Neural cell (in vitro differentiated cells): Measurements from ENCODE around the gene RAD51B. TPM values are rescaled to one million over a fixed set of nuclear protein-coding genes. Genes with fewer than 3 reads are reported as not detected.

ENCODE experiments used
- H2AFZ ChIP-seq: fragments of 200-600, 300-800 bp; sonication (generic), shearing (Covaris generic); 2 replicates; pipeline ENCODE4 v1.6.0; 2014; ENCODE audit warnings: low read depth, mild to moderate bottlenecking, antibody characterized with exemption, low read length, moderate library complexity
- H3F3A ChIP-seq: fragments of 200-600 bp; shearing (Covaris generic); 2 replicates; pipeline ENCODE4 v1.6.1; 2016; ENCODE audit warnings: mild to moderate bottlenecking, moderate library complexity, mixed read lengths, antibody characterized with exemption, low read length; ENCODE audit not compliant: insufficient read depth, poor library complexity, severe bottlenecking
- H3K27ac ChIP-seq: fragments of 200-600, 300-800 bp; sonication (generic), shearing (Covaris generic); 2 replicates; pipeline ENCODE4 v1.5.1; 2014; ENCODE audit warnings: mild to moderate bottlenecking, low read length, moderate library complexity
- H3K27me3 ChIP-seq: fragments of 300-800, 200-600 bp; sonication (generic), shearing (Covaris generic); 2 replicates; pipeline ENCODE4 v1.6.0; 2014; ENCODE audit warnings: mild to moderate bottlenecking, low read depth, low read length, moderate library complexity; ENCODE audit not compliant: insufficient read depth
- H3K36me3 ChIP-seq: fragments of 300-800, 200-600 bp; sonication (generic), shearing (Covaris generic); 2 replicates; pipeline ENCODE4 v1.5.1; 2014; ENCODE audit warnings: mild to moderate bottlenecking, antibody characterized with exemption, low read length, moderate library complexity; ENCODE audit not compliant: insufficient read depth
- H3K4me2 ChIP-seq: fragments of 300-800, 200-600 bp; sonication (generic), shearing (Covaris generic); 2 replicates; pipeline ENCODE4 v1.6.0; 2014; ENCODE audit warnings: mild to moderate bottlenecking, low read length
- H3K4me3 ChIP-seq: fragments of 300-800, 200-600 bp; sonication (generic), shearing (Covaris generic); 2 replicates; pipeline ENCODE4 v1.5.1; 2014; ENCODE audit warnings: mild to moderate bottlenecking, low read length, moderate library complexity
- H3K79me2 ChIP-seq: fragments of 200-600 bp; shearing (Covaris generic); replicated peaks from 2 replicates; pipeline ENCODE4 v1.6.0; 2014; ENCODE audit warnings: mild to moderate bottlenecking, low read length, moderate library complexity; ENCODE audit not compliant: insufficient read depth
- H3K9ac ChIP-seq: fragments of 300-800, 200-600 bp; sonication (generic), shearing (Covaris generic); 2 replicates; pipeline ENCODE4 v1.6.1; 2016; ENCODE audit warnings: mild to moderate bottlenecking, low read length, mixed read lengths
- H3K9me2 ChIP-seq: fragments of 200-600 bp; shearing (Covaris generic); 2 replicates; pipeline ENCODE4 v1.6.1; 2016; ENCODE audit warnings: mild to moderate bottlenecking, low read length, mixed read lengths; ENCODE audit not compliant: insufficient read depth
- H3K9me3 ChIP-seq: fragments of 200-600, 300-800 bp; sonication (generic), shearing (Covaris generic); 2 replicates; pipeline ENCODE4 v1.6.1; 2016; ENCODE audit warnings: mild to moderate bottlenecking, mixed run types, low read length, moderate library complexity, mixed read lengths
- H4K20me1 ChIP-seq: fragments of 200-600 bp; shearing (Covaris generic); 2 replicates; pipeline ENCODE4 v1.6.1; 2016; ENCODE audit warnings: mild to moderate bottlenecking, mixed run types; ENCODE audit not compliant: insufficient read depth
- CTCF ChIP-seq: fragments of 450-650 bp; IDR thresholded peaks from 2 replicates; pipeline ENCODE4 v1.5.1; 2014; ENCODE audit warnings: antibody characterized with exemption, mild to moderate bottlenecking, moderate library complexity; ENCODE audit not compliant: poor library complexity, severe bottlenecking
- EP300 ChIP-seq: fragments of 450-650 bp; conservative IDR thresholded peaks from 2 replicates; pipeline ENCODE4 v1.6.1; 2014; ENCODE audit warnings: antibody characterized with exemption, mild to moderate bottlenecking, moderate library complexity; ENCODE audit not compliant: poor library complexity, severe bottlenecking
- EZH2 ChIP-seq: fragments of 200-600, 300-800 bp; shearing (Covaris generic), sonication (generic); IDR thresholded peaks from 2 replicates; pipeline ENCODE4 v1.6.1; 2014; ENCODE audit warnings: antibody characterized with exemption, low read length, borderline replicate concordance, mild to moderate bottlenecking; ENCODE audit not compliant: insufficient read depth, poor library complexity, severe bottlenecking
- MXI1 ChIP-seq: fragments of 450-650 bp; conservative IDR thresholded peaks from 2 replicates; pipeline ENCODE4 v1.6.1; 2014; ENCODE audit warnings: antibody characterized with exemption, mild to moderate bottlenecking; ENCODE audit not compliant: poor library complexity, severe bottlenecking
- POLR2AphosphoS5 ChIP-seq: IDR thresholded peaks from 2 replicates; pipeline ENCODE4 v1.6.1; 2012
- RAD21 ChIP-seq: fragments of 450-650 bp; conservative IDR thresholded peaks from 2 replicates; pipeline ENCODE4 v1.6.1; 2014; ENCODE audit warnings: antibody characterized with exemption, mild to moderate bottlenecking, moderate library complexity
- SMC3 ChIP-seq: fragments of 450-650 bp; conservative IDR thresholded peaks from 2 replicates; pipeline ENCODE4 v1.6.1; 2014; ENCODE audit warnings: antibody characterized with exemption, mild to moderate bottlenecking, moderate library complexity; ENCODE audit not compliant: poor library complexity
- TAF1 ChIP-seq: IDR thresholded peaks from 2 replicates; pipeline ENCODE4 v1.6.1; 2012; ENCODE audit warnings: low read depth
- polyA plus RNA-seq: library from polyadenylated mRNA; depleted of rRNA; stranded (reverse); fragments of >200 nt; gene quantifications from 2 replicates; pipeline ENCODE4 v1.2.3, GENCODE V29; 2014
- TF ChIP-seq, protein P1 (sequence below): IDR thresholded peaks from 2 replicates; pipeline ENCODE4 v1.6.1; 2012; ENCODE audit warnings: borderline replicate concordance

RAD51B gene
- polyA plus RNA-seq, 1 donor from 2014 or later = 3.1 TPM

GRCh38 chr14:68491793-68492192 is 672.2 kb downstream of the RAD51B start:
- Histone ChIP-seq H3K9me3 (no peaks in the 10 kb centered on the region), H4K20me1 (no peaks in the 10 kb centered on the region), H3K27me3 (no peaks in the 10 kb centered on the region)

DNA sequence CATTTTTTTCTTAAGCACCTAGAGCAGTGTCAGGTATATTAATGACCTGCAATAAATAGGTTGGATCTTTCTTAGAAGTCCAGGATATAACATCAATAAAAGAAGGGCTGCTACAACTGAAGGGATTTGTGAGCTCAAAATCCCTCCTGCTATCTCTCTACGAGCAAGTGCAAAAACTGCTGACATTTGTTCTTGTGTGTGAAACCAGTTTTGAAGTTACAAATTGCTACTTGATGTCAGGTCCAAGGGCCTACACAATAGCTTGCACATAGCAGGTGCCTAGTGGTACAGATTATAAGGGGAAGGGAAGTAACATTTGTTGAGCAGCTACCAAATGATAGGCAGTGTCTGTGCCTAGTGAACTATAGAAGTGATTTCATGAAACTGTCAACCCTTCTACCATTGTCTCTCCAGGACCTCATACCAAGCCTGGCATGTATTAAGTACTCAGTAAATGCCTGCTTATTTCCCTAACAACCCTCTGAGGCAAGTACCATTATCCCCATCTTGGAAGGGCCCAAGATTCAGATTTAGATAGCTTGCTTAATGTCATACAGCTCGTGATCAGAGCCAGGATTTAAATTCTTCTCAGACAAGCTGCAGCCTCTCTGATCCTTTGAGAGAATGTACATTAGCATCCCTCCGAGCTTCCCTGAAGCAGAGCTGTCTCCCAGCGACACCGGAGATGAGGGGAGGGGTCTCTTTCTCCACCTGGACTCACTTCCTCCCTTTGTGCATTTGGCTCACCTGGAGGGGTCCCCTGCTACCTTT is 673.0 kb downstream of the RAD51B start:
- Histone ChIP-seq H3K4me2 (no peak overlapping the region), H3K9me3 (no peaks in the 10 kb centered on the region), H4K20me1 (no peaks in the 10 kb centered on the region), H3F3A (no peaks in the 10 kb centered on the region), H3K79me2 (no peaks in the 10 kb centered on the region), H3K9me2 (no peaks in the 10 kb centered on the region), H3K27me3 (no peaks in the 10 kb centered on the region), H3K36me3 (no peaks in the 10 kb centered on the region), H3K9ac (no peak overlapping the region), H3K27ac (no peak overlapping the region), H3K4me3 (no peak overlapping the region), H2AFZ (no peak overlapping the region)
- TF ChIP-seq CTCF (no peak), TAF1 (no peak), MXI1 (no peak), EZH2 (no peak), EP300 (no peak), RAD21 (no peak), SMC3 (no peak)

More at GRCh38 chr14:68491793-68492192, 672.2 kb downstream of the RAD51B start:
- H3K4me2 ChIP-seq = no peak overlapping the region
- H3F3A ChIP-seq = no peaks in the 10 kb centered on the region
- H3K27ac ChIP-seq = no peak overlapping the region
- H2AFZ ChIP-seq = no peak overlapping the region
- no peak overlapping the region for H3K4me3 ChIP-seq
- H3K36me3 ChIP-seq = no peaks in the 10 kb centered on the region
- H3K9ac ChIP-seq = no peak overlapping the region
- no peak for TF ChIP-seq POLR2AphosphoS5
- TF ChIP-seq, protein P1, sequence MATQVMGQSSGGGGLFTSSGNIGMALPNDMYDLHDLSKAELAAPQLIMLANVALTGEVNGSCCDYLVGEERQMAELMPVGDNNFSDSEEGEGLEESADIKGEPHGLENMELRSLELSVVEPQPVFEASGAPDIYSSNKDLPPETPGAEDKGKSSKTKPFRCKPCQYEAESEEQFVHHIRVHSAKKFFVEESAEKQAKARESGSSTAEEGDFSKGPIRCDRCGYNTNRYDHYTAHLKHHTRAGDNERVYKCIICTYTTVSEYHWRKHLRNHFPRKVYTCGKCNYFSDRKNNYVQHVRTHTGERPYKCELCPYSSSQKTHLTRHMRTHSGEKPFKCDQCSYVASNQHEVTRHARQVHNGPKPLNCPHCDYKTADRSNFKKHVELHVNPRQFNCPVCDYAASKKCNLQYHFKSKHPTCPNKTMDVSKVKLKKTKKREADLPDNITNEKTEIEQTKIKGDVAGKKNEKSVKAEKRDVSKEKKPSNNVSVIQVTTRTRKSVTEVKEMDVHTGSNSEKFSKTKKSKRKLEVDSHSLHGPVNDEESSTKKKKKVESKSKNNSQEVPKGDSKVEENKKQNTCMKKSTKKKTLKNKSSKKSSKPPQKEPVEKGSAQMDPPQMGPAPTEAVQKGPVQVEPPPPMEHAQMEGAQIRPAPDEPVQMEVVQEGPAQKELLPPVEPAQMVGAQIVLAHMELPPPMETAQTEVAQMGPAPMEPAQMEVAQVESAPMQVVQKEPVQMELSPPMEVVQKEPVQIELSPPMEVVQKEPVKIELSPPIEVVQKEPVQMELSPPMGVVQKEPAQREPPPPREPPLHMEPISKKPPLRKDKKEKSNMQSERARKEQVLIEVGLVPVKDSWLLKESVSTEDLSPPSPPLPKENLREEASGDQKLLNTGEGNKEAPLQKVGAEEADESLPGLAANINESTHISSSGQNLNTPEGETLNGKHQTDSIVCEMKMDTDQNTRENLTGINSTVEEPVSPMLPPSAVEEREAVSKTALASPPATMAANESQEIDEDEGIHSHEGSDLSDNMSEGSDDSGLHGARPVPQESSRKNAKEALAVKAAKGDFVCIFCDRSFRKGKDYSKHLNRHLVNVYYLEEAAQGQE = no peak
- TF ChIP-seq SMC3 = no peak
- no peak for TF ChIP-seq TAF1
- no peak for TF ChIP-seq EZH2
- TF ChIP-seq RAD21 = no peak
- TF ChIP-seq MXI1 = no peak
- TF ChIP-seq EP300 = no peak
- TF ChIP-seq CTCF = no peak
- H3K79me2 ChIP-seq = no peaks in the 10 kb centered on the region
- H3K9me2 ChIP-seq = no peaks in the 10 kb centered on the region
